GM21423 (cell line): ENCODE results near the gene GSTM2.

Source experiments
- ATAC-seq: cut with Tn5 transposase; IDR thresholded peaks from one replicate; pipeline ENCODE4 v1.9.1; 2021; ENCODE audit warnings: mild to moderate bottlenecking, moderate library complexity; ENCODE audit not compliant: unreplicated experiment

The GSTM2 gene

DNA sequence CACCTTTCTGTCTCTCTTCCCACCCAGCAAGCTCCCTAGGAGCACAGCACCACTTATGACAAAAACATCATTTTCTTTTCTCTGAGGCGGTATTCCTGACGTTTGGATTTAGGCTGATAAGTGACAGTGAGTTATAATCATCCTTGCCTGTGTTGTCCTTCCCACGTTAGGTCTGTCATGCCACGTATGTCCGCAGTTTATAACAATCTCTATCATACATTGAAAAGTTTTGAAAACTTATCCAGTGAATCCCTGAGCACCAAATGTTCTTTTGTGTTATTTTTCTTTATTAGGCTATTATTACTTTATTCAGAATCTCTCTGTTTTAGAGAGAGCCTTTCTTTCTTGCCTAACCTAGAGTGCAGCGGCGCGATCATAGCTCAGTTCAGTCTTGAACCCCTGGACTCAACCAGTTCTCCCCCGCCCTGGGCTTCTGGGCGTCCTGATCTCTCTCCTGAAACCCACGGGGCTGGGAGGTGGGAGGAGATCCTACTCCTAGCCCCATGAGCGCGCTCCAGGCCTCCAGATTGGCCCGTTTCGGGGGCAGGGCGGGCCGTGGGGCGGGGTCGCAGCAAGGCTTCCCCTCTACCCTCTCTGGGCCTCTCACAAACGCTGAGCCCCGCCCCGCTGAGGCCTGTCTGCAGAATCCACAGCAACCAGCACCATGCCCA lies at the start of gene GSTM2:
Gene GSTM2 (plus strand): TSS at position 606 of the 671 bp plus-strand sequence. CDS start 59 bp downstream, at position 665.
- peak; percentile 88 for ATAC-seq

DNA sequence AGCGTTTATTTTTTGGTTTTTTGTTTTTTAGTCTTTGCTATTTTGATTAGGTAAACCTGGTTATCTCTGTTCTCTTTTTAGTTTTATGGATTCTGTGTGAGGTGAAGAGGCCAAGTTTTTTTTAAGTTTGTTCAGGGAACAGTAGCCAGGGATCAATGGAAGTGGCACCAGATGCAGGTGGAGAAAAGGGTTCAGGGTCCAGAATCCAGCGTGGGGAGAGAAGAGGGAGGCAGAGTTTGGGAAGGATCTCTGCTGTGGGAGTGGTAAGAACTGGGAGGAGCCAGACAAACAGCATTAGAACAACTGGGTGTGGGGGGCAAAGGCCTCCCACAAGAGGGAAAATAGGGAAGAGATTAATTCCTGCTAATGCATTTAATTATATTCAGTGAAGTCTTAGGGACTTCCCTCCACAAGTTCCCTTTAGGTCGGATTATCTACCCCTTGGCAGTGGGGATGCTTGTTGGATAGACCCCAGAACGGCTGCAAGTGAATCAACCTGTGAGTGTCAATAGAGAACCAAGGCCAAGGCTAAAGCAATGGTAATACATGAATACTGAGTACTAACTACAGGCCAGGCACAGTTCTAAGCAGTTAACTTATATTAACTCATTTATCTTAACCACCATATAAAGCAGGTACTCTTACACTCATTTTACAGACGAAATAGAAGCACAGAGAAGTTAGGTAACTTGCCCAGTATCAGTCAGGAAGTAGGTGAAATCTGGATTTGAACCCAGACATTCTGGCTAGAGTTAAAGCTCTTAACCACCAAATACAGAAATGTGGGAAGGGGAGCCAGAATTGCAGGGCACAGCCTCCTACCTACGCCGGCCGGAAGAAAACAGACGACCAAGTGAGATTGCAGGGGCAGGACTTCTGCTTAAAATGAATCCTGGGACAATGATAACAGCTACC lies 48.9 kb upstream of the GSTM2 start:
- no peak for ATAC-seq

DNA sequence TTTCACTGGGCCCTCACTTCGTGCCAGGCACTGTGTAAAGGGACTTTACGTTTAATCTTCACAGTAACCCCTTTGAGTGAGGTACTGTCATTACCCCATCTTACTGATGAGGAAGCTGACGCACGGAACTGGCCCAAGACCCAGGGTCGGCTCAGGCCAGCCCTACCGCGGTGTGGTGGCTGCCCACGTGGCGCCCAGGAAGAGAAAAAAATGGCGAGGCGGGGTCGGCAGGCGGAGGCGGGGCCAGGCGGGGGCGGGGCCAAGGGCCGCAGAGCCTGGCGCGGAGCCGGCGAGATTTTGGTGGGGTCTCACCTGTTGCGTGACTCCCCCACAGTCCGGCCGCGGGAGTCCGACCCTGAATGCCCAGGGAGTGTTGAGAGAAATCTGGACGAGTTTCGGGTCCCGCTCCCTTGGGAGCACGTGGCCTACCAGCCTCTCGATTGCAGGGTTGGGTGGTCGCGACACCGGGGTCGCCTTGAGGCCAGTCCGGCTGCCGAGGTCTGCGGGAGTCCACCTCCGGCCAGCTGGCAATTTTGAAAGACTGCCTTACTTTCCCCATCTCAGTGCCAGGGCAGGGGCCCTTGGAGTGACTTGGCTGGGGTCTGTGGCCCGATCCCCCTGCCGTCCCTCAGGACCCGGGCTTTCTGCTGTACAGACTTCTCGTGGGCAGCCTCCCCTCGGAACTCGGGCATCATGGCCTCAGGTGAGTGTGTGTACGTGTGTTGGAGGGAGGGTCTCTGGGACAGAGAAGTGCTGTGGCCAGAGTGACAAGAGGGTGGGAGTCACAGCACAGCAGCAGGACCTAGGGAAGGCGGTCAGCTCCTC lies 48.1 kb upstream of the GSTM2 start, which contains the start of the genes AMPD2 and GNAT2:
Gene AMPD2 (plus strand): TSS at position 262 of the 825 bp plus-strand sequence. CDS start 1,339 bp downstream, outside the sequence.
Gene GNAT2 (minus strand): TSS at position 41 of the 825 bp plus-strand sequence. CDS start 6,746 bp downstream, outside the sequence.
- peak; percentile 44 for ATAC-seq

DNA sequence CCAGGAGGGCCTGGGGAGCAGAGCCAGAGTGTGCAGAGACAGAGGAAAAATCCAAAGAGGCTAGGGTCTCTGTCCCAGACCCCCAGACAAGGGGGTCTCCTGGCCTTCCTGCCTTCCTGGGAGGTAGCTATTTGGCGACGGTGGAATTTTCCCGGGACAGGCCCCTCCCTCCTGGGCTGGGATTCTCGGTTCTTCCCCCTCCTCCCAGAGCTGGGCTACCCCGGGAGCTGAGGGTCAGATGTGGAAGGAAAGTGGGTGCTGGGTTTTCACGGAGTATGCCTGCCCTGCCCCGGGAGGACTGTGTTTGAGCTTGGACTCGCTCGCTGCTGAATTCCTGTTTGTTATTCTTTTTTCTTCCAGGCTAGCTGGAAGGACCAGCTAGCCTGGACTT lies 47.5 kb upstream of the GSTM2 start:
- no peak for ATAC-seq

DNA sequence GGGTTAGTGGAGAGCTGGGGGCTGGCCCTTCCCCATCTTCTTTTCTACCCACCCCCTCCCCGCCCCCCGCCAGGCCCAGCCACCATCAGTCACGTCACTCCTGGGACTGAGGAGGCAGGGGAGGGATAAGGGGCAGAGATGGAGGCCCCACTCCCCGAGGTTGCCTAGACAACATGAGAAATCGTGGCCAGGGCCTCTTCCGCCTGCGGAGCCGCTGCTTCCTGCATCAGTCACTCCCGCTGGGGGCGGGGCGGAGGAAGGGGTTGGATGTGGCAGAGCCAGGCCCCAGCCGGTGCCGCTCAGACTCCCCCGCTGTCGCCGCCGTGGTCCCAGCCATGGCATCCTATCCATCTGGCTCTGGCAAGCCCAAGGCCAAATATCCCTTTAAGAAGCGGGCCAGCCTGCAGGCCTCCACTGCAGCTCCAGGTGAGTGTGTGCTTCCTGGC lies 47.0 kb upstream of the GSTM2 start:
- peak; percentile 62 for ATAC-seq

DNA sequence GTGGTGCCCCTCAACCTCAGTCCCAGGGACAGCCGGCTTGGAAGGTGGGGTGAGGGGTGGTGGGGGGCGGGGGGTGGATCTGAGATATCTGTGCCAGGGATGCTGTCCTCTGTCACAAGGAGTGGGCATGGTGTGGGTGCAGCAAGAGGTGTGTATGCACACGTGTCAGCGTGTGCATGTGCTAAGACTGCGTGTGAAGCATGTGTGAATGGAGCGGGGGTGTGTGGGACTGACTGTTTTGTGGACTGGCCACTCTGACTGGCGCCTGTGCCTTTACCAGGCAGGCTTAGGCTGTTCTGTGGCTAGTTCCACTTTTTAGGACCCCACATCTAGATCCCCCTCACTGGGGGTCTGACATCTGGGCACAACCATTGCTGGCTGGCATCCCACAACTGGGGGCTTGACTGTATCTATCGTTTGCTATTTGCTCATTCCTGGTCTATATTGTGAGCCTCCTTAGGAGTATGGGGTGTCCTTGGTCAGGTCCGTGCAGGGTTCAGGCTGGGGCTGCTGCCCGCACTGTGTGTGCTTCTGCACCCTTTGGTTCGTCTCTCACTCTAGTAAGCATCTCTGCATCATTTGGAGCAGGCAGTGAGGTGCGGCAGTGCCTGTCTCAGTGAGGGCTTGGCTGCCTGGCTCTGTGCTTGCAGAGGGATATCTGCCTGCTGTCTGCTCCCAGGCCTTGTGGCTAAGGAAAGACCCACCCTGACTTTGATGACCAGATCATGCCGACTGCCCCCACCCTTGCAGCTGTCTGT lies 46.3 kb upstream of the GSTM2 start:
- ATAC-seq, result no peak

DNA sequence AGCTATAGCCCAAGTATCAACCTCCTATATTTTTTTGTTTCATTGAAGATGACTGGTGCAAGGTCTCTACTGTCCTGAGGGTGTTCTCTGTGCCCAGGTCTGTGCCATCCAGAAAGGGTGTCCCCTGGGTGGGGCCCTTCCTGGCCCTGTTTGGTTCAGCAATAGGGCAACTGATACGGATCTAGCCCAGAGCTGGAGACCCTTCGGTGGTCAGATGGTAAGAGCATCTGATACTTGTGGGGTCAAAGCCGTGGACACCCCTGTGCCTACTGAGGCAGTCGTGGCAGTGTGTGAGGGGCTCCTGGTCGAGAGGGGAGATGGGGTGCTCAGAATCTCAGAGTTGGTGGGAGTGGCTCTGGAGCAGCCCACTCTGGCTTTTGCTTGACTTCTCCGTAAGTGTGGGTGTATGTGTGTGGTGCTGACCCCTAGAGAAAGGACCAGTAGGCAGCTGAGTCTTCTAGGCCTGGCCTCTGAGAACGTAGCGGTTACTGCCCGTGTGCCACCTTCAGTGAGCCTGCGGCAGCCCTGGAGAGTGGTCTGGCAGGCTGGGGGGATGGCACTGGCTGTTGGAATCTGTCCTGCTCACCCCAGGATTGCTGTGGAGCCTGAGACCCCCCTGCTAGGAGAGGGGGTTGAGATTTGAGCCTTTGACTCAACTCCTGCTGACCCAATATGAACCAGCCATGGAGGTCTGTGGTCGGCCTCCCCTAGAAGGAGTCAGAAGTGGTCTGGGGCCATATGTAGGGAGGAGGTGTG lies 45.5 kb upstream of the GSTM2 start:
- no peak for ATAC-seq

DNA sequence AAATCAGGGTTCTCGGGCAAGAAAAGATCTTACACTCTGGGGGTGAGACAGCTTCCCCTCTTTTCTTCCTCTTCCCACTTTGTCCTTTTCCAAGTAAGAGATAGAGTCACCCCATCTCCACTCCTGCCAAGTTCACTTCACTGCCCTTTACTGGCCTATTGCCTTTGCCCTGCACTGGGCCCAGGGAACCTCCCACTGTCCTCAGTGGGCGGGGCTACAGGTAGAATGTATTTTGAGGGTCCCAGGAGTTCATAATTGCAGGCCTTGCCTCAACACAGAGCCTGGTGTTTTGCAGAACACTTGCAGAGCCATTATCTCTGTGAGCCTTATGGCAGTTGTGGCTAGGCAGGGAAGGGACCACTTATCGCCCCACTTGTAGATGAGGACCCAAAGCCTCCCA lies 45.0 kb upstream of the GSTM2 start:
- ATAC-seq, result no peak

DNA sequence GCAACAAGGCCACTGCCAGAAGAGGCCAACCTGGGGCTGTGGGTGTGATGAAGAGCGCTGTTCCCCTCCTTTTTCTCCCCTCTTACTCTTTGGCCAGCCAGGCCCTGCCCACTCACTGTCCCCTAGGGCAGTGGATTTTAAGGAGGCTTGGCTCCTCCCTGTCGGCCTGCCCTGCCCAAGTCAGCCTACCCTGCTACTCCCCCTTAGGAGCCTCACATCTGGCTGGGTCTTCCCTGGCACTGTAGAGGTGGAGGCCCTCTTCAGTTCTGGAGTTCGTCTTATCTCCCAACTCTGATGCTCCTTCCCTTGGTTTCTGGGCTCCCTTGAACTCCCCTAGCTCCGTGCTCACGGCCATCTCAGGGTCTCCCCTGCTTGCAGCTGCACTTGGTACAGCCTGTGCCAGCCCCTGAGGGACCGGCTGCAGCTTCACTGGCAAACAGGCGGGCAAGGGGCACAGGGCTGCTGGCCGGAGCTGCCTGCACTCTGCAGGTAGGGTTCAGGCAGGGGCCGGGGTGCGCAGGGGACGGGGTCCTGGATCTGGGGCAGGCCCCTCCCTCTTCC lies 44.2 kb upstream of the GSTM2 start:
- no peak for ATAC-seq

DNA sequence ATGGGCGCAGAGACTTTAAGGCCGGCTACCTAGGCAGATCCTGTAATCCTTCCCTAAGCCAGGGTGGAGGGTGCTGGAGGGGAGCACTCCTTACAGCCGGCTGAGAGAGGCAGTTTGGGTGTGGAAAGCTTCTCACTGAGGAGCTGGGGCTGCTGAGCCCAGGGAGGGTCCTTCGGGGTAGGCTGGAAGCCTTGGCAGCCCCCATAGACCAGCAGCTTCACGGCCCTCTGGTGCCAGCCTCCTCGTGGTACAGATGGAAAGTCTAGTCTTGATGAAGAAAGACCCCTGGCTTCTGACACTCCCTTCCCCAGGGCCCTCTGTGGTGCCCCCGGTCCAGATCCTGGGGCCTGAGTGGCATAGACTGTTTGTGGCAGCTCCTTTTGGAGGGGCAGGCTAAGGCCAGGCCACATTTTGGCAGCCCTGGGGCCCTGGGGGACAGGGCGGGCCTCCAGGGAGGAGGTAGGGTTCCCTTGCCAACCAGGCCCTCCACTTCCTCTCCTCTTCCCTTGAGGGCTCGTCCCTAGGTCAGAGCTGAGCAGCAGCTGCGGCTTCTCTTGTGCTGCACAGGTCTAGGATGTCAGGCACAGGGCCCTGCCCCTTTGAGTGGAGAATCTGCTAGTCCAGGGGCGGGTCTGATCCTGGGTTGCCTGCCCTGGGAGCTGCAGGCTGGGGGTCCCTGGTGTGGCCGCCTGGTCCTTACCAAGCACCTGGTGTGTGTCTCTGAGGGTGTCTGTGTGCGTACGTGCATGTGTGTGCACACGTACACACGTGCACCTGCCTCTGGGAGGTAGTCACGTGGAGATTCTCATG lies 43.5 kb upstream of the GSTM2 start:
- ATAC-seq, result no peak

DNA sequence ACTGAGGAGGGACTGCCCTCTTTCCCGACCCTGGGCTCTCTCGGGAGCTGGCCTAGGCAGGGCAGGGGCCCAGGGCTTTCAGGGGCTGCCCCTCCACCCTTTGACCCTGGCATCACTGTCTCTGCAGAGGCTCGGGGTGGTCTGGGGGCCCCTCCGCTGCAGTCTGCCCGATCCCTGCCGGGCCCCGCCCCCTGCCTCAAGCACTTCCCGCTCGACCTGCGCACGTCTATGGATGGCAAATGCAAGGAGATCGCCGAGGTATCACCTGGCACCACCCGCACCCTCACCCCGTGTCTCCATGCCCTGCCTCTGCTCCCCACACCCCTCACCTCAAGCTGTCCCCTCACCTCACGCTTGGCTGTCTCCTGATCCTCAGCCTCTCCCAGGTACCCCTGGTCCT lies 42.7 kb upstream of the GSTM2 start:
- ATAC-seq, result no peak

DNA sequence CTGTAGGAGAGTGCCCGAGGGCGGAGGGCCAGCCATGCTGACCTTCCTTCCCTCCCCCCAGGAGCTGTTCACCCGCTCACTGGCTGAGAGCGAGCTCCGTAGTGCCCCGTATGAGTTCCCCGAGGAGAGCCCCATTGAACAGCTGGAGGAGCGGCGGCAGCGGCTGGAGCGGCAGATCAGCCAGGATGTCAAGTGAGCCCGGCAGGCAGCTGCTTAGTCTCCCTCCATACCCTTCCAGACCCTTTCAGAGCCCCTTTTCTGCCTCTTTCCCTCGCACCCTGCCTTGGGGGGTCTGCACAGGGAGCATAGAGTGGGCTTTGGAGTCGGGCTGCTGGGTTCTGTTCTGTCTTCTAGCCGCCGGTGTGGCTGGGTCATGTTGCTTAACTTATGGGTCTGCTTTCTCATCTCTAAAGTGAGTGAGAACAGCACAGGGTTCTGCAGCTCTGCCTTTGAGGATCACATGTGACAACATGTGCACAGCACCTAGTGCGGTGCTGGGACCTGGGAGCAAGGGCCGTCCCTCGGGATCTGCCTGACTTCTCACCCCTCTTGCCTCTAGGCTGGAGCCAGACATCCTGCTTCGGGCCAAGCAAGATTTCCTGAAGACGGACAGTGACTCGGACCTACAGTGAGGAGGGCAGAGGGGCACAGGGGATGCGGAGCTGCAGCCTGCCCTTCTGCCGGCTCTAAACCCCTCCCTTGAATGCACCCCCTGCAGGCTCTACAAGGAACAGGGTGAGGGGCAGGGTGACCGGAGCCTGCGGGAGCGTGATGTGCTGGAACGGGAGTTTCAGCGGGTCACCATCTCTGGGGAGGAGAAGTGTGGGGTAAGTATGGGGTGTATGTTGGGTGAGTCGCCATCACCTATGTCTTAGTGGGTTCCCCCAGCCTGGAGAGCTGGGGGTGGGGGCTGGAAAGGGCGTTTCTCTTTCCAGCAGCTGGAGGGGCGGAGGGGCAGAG lies 42.0 kb upstream of the GSTM2 start:
- no peak for ATAC-seq

DNA sequence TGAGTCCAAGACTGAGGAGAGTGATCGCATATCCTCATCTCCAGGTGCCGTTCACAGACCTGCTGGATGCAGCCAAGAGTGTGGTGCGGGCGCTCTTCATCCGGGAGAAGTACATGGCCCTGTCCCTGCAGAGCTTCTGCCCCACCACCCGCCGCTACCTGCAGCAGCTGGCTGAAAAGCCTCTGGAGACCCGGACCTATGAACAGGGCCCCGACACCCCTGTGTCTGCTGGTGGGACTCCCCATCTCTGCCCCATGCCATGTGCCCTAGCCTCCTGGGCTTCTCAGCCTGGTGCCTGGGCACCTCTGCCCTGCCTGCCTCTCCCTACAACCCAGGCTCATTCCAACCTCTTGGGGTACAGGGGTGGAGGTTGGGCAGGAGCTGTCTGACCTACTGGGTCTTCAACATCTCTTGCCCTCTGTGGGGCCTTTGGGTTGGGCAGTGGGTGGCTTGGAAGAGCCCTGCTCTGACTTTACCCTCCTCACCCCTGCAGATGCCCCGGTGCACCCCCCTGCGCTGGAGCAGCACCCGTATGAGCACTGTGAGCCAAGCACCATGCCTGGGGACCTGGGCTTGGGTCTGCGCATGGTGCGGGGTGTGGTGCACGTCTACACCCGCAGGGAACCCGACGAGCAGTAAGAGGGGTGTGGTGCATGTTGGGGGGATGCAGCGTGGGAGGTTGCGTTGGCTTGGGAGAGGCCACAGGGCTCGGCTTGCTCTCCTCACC lies 41.0 kb upstream of the GSTM2 start:
- ATAC-seq, result no peak

DNA sequence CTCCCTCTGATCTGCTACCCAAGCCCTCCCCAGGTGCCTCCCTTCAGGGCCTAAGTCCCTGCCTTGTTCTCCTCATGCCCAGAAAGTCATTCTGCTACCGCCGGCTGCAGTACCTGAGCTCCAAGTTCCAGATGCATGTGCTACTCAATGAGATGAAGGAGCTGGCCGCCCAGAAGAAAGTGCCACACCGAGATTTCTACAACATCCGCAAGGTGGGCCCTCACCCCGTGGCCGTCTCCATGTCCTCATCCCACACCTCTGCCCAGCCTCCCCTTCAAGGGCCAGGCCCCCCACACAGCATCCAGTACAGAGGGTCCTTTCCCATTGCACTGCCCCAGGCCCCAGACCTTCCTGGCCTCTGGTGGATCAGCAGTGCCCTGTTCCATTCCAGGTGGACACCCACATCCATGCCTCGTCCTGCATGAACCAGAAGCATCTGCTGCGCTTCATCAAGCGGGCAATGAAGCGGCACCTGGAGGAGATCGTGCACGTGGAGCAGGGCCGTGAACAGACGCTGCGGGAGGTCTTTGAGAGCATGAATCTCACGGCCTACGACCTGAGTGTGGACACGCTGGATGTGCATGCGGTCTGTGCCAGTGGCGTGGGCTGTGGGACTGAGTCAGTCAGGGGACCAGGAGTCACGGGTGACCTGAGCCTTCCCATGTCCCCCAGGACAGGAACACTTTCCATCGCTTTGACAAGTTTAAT lies 40.0 kb upstream of the GSTM2 start:
- no peak for ATAC-seq

DNA sequence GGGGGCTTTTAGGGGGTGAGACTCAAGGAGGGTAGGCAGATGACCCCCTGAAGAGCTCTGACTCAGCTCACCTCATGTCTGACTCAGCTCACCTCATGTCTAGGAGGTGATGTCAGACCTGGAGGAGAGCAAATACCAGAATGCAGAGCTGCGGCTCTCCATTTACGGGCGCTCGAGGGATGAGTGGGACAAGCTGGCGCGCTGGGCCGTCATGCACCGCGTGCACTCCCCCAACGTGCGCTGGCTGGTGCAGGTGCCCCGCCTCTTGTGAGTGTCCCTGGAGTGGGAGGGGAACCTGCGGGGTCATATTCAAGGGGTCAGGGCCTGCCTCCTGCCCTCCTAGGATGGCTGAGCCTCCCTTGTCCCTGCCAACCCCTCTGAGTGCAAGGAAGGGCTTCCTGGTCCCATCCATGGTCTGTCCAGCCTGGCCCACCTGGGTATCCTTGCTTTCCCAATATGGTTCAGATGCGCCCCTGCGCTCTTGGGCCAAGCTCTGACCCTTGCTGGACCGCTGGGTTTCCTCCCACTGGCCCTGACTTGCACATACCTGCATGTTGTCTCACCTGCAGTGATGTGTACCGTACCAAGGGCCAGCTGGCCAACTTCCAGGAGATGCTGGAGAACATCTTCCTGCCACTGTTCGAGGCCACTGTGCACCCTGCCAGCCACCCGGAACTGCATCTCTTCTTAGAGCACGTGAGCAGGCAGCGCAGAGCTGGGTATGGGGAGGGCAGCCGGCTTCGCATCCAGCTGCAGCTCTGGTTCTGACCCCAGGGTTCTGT lies 39.1 kb upstream of the GSTM2 start:
- no peak for ATAC-seq
